IMR-90 (cell line): ENCODE data around the gene TPD52L2.
"Not testable (repeated sequence)": the region's sequence is repeated elsewhere in the genome, so short reads cannot be mapped to it uniquely, and the experiment has no call there.

Experiments used
- BHLHE40 ChIP-seq: fragments of 150-350 bp; IDR thresholded peaks from 2 replicates; pipeline ENCODE4 v1.6.1; 2016; ENCODE audit warnings: mild to moderate bottlenecking, low read depth, low read length
- CEBPB ChIP-seq: IDR thresholded peaks from 2 replicates; pipeline ENCODE4 v1.6.1; 2012; ENCODE audit warnings: low read depth, low read length, improper control_type of control experiment
- CHD1 ChIP-seq: IDR thresholded peaks from 2 replicates; pipeline ENCODE4 v1.6.1; 2012; ENCODE audit warnings: low read depth, low read length, improper control_type of control experiment
- FOS ChIP-seq: fragments of 150-350 bp; IDR thresholded peaks from 2 replicates; pipeline ENCODE4 v1.6.1; 2016; ENCODE audit warnings: low read depth, low read length
- MAFK ChIP-seq: IDR thresholded peaks from 2 replicates; pipeline ENCODE4 v1.6.1; 2012; ENCODE audit warnings: low read depth, low read length, improper control_type of control experiment
- POLR2A ChIP-seq: IDR thresholded peaks from 2 replicates; pipeline ENCODE4 v1.6.1; 2012; ENCODE audit warnings: mild to moderate bottlenecking, low read depth, low read length
- RAD21 ChIP-seq: IDR thresholded peaks from 2 replicates; pipeline ENCODE4 v1.6.1; 2012; ENCODE audit warnings: low read length, improper control_type of control experiment
- RCOR1 ChIP-seq: IDR thresholded peaks from 2 replicates; pipeline ENCODE4 v1.6.1; 2012; ENCODE audit warnings: mild to moderate bottlenecking, low read length, improper control_type of control experiment; ENCODE audit not compliant: insufficient replicate concordance
- RFX5 ChIP-seq: IDR thresholded peaks from 2 replicates; pipeline ENCODE4 v1.8.0; 2012; ENCODE audit warnings: low read depth, mild to moderate bottlenecking, low read length, moderate library complexity
- TF ChIP-seq, protein P1 (sequence below): conservative IDR thresholded peaks from 2 replicates; pipeline ENCODE4 v1.5.1; 2012; ENCODE audit warnings: mild to moderate bottlenecking, low read depth, low read length, improper control_type of control experiment
- TF ChIP-seq, protein P2 (sequence below): fragments of 150-350 bp; IDR thresholded peaks from 2 replicates; pipeline ENCODE4 v1.6.1; 2016; ENCODE audit warnings: low read depth, mild to moderate bottlenecking, low read length, moderate library complexity, borderline replicate concordance

DNA sequence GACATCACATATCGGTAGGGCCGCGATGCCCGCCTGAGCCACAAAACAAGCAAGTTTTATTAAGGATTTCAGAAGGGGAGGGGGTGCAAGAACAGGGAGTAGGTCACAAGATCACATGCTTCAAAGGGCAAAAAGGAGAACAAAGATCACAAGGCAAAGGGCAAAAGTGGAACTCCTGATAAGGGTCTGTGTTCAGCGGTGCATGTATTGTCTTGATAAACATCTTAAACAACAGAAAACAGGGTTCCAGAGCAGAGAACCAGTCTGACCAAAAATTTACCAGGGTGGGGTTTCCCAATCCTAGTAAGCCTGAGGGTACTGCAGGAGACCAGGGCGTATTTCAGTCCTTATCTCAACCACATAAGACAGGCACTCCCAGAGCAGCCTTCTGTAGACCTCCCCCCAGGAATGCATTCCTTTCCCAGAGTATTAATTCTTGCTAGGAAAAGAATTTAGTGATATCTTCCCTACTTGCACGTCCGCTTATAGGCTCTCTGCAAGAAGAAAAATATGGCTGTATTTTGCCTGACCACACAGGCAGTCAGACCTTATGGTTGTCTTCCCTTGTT lies 51.4 kb downstream of the TPD52L2 start:
- not testable (repeated sequence) for TF ChIP-seq POLR2A, CEBPB, RAD21, RFX5, RCOR1, BHLHE40, FOS, MAFK, CHD1
- TF ChIP-seq, protein P1, sequence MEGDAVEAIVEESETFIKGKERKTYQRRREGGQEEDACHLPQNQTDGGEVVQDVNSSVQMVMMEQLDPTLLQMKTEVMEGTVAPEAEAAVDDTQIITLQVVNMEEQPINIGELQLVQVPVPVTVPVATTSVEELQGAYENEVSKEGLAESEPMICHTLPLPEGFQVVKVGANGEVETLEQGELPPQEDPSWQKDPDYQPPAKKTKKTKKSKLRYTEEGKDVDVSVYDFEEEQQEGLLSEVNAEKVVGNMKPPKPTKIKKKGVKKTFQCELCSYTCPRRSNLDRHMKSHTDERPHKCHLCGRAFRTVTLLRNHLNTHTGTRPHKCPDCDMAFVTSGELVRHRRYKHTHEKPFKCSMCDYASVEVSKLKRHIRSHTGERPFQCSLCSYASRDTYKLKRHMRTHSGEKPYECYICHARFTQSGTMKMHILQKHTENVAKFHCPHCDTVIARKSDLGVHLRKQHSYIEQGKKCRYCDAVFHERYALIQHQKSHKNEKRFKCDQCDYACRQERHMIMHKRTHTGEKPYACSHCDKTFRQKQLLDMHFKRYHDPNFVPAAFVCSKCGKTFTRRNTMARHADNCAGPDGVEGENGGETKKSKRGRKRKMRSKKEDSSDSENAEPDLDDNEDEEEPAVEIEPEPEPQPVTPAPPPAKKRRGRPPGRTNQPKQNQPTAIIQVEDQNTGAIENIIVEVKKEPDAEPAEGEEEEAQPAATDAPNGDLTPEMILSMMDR, result not testable (repeated sequence)
- TF ChIP-seq, protein P2, sequence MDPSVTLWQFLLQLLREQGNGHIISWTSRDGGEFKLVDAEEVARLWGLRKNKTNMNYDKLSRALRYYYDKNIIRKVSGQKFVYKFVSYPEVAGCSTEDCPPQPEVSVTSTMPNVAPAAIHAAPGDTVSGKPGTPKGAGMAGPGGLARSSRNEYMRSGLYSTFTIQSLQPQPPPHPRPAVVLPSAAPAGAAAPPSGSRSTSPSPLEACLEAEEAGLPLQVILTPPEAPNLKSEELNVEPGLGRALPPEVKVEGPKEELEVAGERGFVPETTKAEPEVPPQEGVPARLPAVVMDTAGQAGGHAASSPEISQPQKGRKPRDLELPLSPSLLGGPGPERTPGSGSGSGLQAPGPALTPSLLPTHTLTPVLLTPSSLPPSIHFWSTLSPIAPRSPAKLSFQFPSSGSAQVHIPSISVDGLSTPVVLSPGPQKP, result not testable (repeated sequence)
